ENCODE results near the gene DNAJB12.
A peak's percentile ranks its signal among the peaks of the same experiment; 100 is the strongest.
"Not testable (repeated sequence)": the region's sequence is repeated elsewhere in the genome, so short reads cannot be mapped to it uniquely, and the experiment has no call there.

The DNAJB12 gene

GRCh38 chr10:72315611-72316385 lies 38.9 kb downstream of the DNAJB12 start:
- DNase-seq (ENCODE audit: low spot score): no peak

GRCh38 chr10:72315054-72315453 lies 39.7 kb downstream of the DNAJB12 start:
- no peak for DNase-seq (ENCODE audit: low spot score)

DNA sequence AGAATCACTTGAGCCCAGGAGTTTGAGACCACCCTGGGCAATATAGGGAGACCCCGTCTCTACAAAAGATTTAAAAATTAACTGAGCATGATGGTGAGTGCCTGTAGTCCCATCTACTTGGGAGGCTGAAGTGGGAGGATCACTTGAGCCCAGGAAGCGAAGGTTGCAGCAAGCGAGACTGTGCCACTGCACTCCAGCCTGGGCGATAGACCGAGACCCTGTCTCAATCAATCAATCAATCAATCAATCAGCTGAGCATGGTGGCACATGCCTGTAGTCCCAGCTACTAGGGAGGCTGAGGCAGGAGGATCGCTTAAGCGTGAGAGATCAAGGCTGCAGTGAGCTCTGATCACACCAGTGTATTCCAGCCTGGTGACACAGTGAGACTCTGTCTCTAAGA lies 40.5 kb downstream of the DNAJB12 start:
- DNase-seq (ENCODE audit: low spot score): no peak

DNA sequence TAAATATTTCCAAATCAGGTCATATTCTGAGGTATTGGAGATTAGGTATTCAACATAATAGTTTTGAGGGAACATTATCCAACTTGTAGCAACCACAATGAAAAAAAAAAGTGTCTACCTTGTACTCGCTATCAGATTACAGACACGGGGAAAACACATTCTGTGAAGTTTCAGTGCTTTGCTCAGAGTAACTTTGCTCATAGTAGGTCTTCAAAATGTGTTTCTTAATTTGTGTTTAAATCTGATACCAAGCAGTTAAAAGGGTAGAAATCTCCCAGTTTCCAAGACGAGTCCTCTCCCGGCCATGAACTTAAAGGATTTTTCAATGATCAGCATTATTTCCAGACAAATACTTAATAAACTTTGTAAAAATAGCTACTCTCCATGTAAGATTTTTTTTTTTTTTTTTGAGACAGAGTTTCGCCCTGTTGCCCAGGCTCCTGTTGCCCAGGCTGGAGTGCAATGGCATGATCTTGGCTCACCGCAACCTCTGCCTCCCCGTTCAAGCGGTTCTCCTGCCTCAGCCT lies 41.8 kb downstream of the DNAJB12 start:
- no peak for DNase-seq (ENCODE audit: low spot score)

DNA sequence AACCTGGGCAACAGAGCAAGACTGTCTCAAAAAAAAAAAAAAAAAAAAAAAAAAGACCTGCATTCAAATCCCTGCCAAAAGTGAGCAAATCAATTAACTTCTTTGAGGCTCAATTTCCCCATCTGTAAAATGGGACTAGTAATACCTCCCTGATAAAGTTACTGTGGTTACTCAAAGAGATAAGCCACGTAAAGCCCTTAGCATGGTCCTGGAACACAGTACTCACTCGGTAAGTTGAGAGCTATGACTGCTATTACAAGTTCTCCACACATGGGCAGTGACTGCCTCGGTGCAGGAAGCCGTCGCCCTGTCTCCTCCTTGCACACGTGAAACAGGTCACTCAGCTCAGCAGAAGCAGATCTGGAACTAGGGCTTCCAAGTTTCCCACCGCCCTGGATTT lies 43.1 kb downstream of the DNAJB12 start:
- no peak for DNase-seq (ENCODE audit: low spot score)

GRCh38 chr10:72310636-72311035 lies 44.1 kb downstream of the DNAJB12 start:
- DNase-seq (ENCODE audit: low spot score): no peak

- no peak for DNase-seq (ENCODE audit: low spot score)
Measured at GRCh38 chr10:72310241-72310633, 44.5 kb downstream of the DNAJB12 start.

DNA sequence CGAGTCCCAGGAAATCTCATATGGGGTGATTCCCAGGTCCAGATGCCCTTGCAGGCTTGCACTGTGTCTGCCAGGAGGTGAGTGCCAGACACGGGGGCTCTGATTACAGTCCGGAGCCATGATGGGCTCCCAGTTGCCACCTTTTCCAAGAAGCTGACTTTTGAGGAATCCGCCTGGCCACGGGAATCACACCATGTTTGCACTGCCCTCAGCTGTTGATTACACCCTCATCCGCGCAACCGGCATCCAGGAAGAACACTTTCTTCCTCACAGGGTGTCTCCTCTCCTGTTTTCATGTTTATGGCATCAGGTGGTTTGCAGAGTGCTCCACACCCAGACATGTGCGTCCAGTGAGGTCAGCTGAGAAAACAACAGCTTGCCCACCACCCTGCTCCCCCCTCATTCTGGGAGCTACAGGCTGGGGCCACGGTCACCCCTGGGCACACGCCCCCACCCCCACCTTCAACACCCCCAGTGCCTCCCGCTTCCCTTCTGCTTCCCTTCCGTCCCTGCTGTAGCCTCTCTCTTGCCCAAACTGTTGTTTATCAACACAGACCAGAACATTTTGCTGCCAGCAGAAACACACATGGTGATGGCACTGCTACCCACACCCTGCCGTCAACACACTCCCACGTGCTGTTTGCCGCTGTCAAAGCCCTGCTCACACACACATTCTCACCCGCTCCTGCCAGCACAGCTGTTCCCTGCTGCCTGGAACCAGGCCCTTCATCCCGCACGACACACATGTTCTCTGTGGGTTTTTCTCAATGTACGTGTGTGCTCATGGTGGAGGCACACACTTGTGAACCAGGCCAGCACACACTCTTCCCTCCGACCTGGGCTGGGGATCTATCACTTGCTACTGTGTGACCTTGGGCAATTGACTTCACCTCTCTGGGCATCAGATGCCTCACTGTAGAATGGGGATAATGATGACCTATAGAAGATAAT lies 45.2 kb downstream of the DNAJB12 start:
- DNase-seq (ENCODE audit: low spot score): no peak

GRCh38 chr10:72308320-72308987 lies 46.3 kb downstream of the DNAJB12 start:
- DNase-seq (ENCODE audit: low spot score): no peak

DNA sequence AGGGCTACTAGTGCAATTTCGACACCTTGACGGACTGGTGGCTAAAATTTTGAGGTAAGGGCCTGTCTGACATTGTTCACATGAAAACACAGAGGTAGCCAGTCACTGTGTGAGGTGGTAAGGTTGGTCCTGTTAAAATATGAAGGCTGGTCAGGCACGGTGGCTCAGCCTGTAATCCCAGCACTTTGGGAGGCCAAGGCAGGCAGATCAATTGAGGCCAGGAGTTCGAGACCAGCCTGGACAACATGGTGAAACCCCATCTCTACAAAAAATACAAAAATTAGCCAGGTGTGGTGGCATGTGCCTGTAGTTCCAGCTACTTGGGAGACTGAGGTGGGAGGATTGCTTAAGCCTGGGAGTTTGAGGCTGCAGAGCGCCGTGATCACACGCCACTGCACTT lies 47.0 kb downstream of the DNAJB12 start:
- DNase-seq (ENCODE audit: low spot score): not testable (repeated sequence)

GRCh38 chr10:72306215-72306760 lies 48.4 kb downstream of the DNAJB12 start:
- no peak for DNase-seq (ENCODE audit: low spot score)

DNA sequence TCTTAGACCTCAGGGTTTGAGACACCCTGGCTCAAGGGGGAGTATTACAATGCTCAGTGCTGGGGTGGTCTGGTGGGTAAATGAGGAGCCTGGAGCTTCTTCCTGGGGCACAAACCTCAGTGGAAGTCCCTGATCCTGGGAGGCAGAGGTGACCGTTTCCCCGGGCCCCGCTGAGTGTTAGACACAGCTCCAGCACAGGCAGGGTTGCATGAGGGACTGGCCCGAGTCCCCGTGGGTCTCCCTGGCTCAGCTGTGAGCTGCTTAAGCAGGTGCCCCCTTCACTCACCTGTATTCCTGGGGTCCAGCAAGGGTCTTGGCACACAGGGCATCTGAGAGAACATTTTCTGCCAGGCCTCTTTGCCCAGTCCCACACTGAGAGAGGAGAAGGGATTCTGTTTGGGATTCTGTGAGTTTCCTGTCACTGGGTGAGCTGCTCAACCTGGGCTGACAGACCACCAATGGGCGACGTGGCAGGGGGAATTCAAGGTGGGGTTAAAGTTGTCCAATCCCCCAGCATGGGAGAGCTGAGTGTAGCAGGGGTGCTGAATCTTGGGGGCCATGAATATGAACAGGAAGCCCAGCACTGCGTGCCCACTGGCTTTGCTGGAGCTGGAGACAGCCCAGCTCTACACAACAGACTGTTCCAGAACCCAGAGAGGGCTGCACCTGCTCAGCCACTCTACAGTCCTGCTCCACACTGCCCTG lies 51.1 kb downstream of the DNAJB12 start:
- DNase-seq (ENCODE audit: low spot score): no peak

- no peak for DNase-seq (ENCODE audit: low spot score)
Measured at GRCh38 chr10:72298592-72299519, 55.9 kb downstream of the DNAJB12 start.

GRCh38 chr10:72297805-72298591 lies 56.7 kb downstream of the DNAJB12 start:
- peak; percentile 93 for DNase-seq (ENCODE audit: low spot score)

DNA sequence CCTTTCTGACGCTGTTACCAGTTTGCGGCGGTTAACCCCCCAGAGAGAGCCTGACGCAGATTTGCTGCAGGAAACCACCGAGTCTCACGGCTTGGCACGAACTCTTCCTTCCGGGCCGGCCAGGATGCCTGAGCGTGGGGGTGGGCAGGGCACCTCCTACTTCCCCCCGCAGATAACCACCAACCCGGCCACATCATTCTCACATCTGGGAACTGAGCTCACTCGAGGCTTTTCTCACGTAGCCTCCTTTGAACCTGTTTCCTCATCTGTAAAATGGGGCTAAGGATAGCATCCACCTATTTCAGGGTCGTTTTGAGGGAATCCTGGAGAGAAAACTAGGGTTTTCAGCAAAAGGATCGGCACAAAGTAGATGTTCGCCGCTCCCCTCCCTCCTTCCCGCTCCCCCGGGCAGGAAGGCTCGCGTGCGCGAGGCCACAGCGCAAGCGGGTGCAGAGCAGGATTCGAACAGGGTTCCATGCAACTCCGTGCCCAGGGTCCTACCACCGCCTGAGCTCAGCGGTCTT lies 57.4 kb downstream of the DNAJB12 start:
- DNase-seq (ENCODE audit: low spot score): peak; percentile 4

DNA sequence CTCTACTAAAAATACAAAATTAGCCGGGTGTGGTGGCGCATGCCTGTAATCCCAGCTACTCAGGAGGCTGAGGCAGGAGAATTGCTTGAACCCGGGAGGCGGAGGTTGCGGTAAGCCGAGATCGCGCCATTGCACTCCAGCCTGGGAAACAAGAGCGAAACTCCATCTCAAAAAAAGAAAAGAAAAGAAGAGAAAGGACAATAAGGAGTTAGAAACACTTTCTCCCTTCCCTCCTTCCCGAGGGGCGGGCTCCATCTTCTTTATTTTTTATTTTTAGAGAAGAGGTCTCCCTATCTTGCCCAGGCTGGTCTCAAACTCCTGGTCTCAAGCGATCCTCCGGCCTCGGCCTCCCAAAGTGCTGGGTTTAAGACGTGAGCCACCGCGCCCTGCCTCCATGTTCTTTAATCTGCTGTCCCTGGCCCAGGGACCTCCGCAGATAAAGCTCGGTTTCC lies 57.9 kb downstream of the DNAJB12 start:
- not testable (repeated sequence) for DNase-seq (ENCODE audit: low spot score)

DNA sequence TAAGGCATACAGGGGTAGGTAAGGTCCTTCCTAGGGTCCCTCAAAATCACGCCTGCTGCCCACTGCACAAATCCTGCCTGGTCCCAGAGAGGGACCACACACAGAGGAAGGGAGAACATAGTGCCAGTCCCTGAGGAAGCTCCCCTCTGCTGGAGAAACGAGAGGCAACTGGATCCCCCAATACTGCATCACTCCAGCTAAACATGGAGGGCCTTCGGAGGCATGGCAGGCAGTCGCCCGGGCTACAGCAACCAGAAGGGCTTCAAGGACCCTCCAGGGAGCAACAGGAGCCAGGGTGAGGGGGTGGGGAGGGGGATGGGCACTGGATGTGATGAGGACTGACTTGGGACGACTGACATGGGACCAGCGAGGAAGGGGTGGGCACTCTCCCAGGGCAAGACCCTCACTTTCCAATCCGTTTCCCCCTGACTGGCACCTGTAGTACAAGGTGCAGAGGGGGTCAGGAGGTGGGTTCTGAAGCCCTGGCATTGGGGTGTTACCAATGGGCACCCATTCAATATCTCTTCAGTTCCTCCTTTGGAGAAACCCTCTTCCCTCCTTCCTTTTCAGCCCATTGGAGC lies 59.3 kb downstream of the DNAJB12 start:
- no peak for DNase-seq (ENCODE audit: low spot score)

DNA sequence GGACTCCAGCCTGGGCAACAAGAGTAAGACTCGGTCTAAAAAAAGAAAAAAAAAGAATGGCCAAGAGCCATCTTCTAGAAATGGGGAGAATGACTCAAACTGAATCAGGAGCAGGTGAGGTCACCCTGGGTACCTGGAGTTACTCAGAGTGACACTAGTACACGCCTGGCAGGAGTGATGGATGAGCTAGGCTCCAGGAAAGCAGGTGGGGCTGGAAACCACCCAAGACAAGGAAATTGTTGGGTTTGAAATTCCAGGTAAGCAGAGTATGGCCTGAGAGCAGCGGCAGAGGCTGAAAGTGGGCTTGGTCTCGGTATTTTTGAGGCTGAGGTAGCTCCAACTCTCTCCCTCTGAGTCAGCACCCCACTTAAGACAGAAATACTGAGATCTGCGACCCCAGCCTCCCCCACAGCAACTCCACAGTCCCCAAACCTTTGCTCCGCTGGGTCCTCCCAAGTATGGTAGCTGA lies 62.5 kb downstream of the DNAJB12 start:
- DNase-seq (ENCODE audit: low spot score): peak; percentile 10
